HG03045 (cell line): Measurements from ENCODE around the gene HECTD4.
A peak's percentile ranks its signal among the peaks of the same experiment; 100 is the strongest.
"Not testable (repeated sequence)": the region's sequence is repeated elsewhere in the genome, so short reads cannot be mapped to it uniquely, and the experiment has no call there.

ENCODE experiments used
- ATAC-seq: cut with Tn5 transposase; IDR thresholded peaks from one replicate; pipeline ENCODE4 v1.9.1; 2021; ENCODE audit warnings: mild to moderate bottlenecking, moderate library complexity; ENCODE audit not compliant: unreplicated experiment

Gene HECTD4

DNA sequence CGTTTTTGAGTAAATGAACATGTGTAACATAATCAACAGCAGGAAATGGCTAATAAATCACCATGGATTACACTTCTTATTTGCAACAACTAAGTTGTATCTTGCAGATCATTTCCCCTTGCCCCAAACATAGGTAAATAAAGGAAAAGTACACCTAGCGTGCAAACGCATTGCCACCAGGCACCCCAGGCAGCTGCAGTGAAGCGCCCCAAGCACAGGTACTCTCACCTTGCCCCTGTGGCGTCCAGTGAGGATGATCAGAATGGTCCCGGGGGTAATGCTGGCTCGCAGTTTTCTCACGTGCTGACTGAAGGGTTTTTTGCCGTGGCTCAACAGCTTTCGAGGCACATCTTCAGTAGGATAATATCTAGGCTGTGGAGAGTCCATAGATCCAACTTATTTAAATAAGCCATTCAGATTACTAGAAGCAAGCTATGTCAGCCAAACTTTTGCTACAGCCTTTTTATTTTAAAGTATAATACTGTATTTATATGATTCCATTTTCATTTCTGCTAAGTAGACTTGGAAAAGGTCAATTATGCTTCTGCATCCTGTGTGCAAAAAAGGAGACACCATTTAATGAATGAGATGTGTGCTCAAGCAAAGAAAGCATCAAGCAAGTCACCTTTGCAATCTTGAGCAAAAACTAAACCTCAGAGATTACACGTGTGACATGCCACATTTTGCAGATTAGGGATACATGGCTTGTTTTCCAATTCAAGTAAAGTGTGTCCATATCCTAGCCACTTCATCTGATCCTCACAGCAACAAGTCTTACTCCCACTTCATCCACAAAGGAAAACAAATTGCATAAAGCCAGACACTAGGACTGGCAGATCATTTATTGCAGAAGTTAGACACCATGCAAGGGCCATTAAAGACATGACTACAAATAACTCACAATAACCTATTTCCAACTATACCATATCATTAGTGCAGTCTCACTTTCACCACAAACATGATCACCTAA is 24.6 kb upstream of the HECTD4 start:
- no peak for ATAC-seq

DNA sequence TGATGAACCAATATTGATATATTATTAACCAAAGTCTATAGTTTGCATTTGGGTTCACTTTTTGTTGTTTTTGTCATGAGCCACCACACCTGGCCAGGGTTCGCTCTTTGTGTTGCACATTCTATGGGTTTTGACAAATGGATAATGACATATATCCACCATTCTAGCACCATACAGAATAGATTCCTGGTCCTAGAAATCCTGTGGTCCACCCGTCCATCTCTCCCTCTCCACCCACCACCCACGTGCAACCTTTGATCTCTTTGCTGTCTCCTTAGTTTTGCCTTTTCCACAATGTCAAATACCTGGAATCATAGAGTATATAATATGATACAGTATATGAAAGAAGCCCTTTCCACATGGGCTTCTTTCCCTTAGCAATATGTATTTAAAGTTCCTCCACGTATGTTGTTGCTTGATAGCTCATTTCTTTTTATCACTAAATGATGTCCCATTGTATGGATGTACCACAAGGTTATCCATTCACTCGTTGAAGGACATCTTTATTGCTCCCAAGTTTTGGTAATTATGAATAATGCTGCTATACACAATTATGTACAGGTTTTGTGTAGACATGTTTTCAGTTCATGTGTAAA is 19.8 kb upstream of the HECTD4 start:
- no peak for ATAC-seq

DNA sequence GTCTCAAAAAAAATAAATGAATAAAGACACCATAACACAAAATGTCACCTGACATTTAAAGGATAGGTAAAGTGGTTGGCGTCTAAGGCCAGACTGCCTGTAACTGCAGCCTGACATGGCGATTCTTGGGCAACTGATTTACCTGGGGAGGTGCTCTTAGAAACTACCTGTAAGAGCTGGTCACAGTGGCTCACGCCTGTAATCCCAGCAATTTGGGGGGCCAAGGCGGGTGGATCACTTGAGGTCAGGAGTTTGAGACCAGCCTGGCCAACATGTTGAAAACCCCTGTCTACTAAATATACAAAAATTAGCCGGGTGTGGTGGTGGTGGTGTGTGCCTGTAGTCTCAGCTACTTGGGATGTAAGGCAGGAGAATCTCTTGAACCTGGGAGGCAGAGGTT is 18.8 kb upstream of the HECTD4 start:
- no peak for ATAC-seq

DNA sequence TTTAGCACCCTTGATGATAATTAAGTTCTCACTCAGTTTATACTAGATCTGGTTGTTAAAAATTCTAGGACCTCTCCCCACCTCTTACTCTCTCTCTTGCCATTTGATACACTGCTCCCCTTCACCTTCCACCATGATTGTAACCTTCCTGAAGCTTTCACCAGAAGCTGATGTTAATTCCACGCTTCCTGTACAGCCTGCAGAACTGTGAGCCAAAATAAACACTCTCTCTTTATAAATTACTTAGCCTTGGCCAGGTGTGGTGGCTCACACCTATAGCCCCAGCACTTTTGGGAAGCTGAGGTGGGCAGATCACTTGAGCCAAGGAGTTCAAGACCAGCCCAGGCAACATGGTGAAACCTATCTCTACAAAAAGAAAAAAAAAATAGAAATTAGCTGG is 11.1 kb upstream of the HECTD4 start:
- ATAC-seq = no peak

GRCh38 chr12:112389922-112390654 is 7.9 kb upstream of the HECTD4 start:
- not testable (repeated sequence) for ATAC-seq

GRCh38 chr12:112389228-112389627 is 7.0 kb upstream of the HECTD4 start:
- no peak for ATAC-seq

GRCh38 chr12:112386726-112387125 is 4.5 kb upstream of the HECTD4 start:
- no peak for ATAC-seq

DNA sequence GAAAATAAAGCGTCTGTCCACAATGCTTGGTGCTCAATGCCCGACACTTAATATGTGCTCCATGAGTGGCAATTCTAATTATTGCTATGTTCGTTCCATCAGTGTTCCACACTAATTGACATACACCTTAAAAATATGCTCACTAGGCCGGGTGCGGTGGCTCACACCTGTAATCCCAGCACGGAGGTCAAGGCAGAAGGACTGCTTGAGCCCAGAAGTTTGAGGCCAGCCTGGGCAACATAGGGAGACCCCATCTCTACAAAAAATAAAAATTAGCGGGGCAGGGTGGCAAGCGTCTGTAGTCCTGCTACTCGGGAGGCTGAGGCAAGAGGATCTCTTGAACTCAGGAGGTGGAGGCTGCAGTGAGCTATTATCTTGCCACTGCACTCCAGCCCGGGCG is 635 bp upstream of the HECTD4 start:
- ATAC-seq = no peak

DNA sequence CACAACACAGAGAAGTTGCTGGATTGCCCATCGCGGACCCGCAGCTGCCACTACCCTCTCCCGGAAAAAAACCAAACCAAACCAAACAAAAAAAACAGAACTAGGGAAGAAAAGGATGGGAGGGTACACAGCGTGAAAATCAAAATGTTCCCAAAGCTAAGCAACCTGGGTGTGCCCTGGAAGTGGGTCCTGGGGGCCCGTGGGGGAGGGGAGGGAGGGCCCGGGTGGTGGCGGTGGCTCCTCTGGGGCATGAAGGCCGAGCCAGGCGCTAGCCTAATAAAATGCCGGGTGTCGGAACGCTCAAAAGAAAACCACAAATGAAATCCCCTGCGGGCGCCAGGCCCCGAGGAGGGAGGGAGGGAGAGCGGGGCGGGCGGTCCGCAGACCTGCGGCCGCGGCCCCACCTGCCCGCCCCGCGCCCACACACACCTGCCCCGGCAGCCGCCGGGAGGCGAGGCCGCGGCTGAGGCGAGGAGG is 787 bp downstream of the HECTD4 start:
- ATAC-seq = peak; percentile 53

DNA sequence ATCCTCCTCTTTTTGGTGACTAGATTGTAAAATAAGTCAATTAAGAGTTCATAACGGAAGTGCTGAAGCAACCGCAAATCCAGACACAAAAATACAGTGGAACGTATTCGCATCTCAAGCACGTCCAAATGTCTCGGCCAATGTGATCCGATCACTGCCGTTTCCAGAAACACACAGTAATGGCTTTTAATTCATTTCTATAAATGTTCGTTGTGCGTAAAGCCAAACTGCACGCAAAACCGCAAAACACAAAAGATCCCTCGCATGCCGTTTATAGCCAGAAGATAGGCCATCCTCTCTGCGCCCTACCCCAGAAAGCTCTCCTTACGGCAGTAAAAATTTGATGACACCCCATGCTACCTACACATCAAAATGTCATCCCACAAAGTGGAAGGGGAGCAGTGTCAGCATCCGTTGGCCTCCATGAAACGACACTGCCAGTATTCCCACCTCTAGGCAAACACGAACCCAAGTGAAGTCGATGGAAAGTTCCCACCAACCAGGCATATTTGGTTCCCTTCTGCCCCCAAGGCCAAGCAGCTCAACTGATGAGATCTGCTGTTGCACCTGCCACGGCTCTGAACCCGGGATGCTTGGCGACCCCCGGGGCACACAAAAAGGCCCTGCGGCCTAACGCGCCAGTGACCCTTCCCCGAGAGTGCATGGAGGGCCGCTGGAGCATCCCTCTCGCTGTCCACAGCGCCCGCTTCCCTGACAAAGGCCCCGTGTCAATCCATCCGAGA is 1.4 kb downstream of the HECTD4 start:
- ATAC-seq = no peak

DNA sequence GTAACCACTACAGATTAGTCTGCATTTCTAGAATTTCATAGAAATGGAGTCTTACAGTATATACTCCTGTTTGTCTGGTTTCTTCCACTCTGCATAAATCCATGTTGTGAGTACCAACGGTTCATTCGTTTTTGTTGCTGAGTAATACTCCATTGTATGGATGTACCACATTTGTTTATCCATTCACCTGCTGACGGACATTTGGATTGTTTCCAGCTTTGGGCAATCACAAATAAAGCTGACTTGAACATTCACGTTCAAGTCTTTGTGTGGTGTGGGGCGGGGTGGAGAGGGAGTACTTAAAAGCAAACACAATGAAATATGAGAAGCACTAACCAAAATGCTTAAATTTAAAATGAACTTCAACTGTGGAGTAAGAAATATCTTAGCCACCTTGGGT is 7.1 kb downstream of the HECTD4 start:
- no peak for ATAC-seq

DNA sequence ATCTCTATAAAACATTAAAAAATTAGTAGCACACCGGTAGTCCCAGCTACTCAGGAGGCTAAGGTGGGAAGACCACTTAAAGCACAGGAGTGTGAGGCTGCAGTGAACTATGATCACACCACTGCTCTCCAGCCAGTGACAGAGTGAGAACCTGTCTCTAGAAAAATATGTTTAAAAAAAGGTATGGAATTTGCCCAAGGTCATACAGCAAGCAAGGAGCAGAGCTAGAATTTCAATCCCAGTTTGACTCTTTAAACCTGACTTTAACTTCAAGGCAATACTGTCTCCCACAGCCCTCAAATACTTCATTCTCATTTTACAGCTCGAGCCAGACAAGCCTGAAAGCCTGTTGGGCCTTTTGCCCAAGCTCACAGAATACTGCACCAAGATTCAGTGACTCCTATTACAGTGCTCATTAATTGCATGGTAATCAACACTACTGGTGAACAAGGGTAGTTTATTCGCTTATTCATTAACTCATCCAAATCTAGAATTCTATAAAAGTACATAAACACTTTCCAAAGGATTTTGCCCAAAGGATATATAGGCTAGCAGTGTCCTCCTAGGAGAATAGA is 8.0 kb downstream of the HECTD4 start:
- ATAC-seq = no peak

DNA sequence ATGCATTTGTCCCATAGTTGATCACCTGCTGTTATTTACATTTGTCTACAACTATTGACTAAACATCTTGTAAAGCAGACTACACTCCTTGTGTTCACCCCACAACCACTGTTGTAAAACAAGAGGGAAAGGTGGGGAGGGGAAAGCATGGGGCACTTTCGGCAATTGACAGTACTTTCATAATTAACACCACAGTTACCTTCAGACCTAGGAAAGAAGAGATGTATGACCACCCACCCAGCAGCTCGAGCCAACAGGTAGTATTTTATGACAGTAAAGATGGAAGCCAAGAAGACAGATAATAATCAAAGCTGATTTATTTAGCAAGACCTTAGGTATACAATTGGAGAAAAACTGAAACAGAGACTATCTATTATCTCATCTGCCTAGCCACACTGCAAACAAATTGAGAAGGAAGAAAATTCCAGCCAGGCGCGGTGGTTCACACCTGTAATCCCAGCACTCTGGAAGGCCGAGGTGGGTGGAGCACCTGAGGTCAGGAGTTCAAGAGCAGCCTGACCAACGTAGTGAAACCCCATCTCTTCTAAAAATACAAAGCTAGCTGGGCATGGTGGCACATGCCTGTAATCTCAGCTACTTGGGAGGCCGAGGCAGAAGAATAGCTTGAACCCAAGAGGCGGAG is 11.2 kb downstream of the HECTD4 start:
- no peak for ATAC-seq

GRCh38 chr12:112370199-112370598 is 12.0 kb downstream of the HECTD4 start:
- no peak for ATAC-seq

GRCh38 chr12:112368856-112369255 is 13.4 kb downstream of the HECTD4 start:
- ATAC-seq = no peak

DNA sequence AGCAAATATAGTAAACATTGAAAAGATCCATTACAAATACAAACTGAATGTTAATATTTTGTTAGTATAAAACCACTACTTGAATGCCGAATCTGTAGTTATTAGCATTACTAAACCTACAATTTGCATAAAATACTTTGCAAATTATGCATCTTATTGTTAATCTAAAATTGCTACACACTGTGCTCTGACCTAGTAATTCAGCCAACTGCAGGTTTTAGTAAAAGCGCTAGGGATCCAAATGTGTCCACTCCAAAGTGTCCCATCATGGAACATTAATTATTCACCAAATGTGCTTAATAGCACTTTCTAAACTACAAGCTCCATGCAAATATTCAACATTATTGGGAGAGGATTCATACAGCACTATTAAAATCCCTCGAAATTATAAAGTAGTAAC is 14.3 kb downstream of the HECTD4 start:
- ATAC-seq = no peak

DNA sequence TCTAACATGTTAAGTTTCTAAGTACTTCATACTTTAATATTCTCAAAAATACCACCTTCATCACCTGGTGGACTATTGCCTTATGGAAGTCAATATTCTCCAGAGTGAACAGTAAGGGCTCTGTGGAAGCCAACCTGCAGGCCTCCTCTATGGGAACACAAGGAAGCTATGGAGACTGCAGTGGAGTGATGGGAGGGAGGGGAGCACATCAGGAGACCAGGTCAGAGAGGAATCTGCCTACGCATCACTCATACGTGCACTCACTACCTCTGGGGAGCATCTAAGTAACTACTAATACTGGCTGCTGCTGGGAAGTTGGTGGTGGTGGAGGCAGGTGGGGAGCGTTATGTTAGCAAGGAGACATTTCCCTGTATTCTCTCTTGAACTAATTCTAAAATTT is 19.9 kb downstream of the HECTD4 start:
- ATAC-seq = no peak

DNA sequence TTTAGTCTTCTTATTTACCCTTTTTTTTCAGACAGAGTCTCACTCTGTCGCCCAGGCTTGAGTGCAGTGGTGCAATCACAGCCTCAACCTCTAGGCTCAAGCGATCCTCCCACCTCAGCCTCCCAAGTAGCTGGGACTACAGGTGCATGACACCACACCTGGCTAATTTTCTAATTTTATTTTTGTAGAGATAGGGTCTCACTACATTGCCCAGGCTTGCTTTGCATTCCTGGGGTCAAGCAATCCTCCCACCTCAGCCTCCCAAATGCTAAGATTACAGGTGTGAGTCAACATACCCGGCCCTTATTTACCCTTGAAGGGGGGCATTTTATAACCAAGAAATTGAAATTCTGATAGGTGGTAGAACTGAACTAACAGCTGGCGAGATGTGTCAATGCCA is 21.0 kb downstream of the HECTD4 start:
- no peak for ATAC-seq

GRCh38 chr12:112359290-112359689 is 22.9 kb downstream of the HECTD4 start:
- no peak for ATAC-seq

DNA sequence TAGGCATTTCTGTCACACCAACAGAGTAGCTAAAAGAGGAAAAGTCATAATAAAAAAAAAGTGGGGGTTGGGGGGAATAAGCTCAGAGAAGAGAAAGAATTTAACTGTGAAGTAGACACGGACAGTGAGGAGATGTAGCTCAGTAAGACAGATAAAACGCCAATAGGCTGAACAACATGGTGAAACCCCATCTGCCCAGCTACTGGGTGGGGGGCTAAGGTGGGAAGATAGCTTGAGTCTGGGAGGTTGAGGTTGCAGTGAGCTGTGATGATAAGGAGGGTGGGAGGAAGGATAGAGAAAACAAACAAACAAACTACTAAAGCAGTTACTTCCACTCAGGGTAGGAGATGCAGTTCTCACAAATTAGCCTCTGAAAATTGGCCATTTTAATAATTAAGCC is 25.0 kb downstream of the HECTD4 start:
- no peak for ATAC-seq
